Astrocyte of the cerebellum (primary cell): ENCODE results near the gene NARS2.

ENCODE experiments used
- DNase-seq: peaks from one replicate; pipeline ENCODE4 v3.0.0-alpha.2; 2011; ENCODE audit warnings: low read depth
- H3K4me3 ChIP-seq: 2 replicates; pipeline ENCODE4 v1.5.1; 2011; ENCODE audit warnings: mild to moderate bottlenecking, low read depth, low read length, moderate library complexity
- CTCF ChIP-seq: IDR thresholded peaks from 2 replicates; pipeline ENCODE4 v1.5.1; 2012; ENCODE audit warnings: low read length, low read depth, moderate library complexity, mild to moderate bottlenecking; ENCODE audit errors: missing control alignments
- in situ Hi-C: cut with HindIII; loops from 2 replicates; pipeline ENCODE4 v1.10.0; 2017; ENCODE audit warnings: low sequenced_read_pairs

The NARS2 gene

GRCh38 chr11:78576549-78577097 is 2.0 kb upstream of the NARS2 start:
- H3K4me3 ChIP-seq: no peak overlapping the region
- in situ Hi-C loops: no loop called here
- no peak for TF ChIP-seq CTCF
- DNase-seq: no peak

GRCh38 chr11:78575478-78575877 is 814 bp upstream of the NARS2 start:
- DNase-seq: no peak
- in situ Hi-C loops: no loop called here
- TF ChIP-seq CTCF: no peak
- peak overlapping the region; percentile 80 for H3K4me3 ChIP-seq

- DNase-seq: no peak
- in situ Hi-C loops: no loop called here
These were observed 983 bp downstream of the NARS2 start for GRCh38 chr11:78573681-78574080.

GRCh38 chr11:78573271-78573670 is 1.4 kb downstream of the NARS2 start:
- in situ Hi-C loops: no loop called here
- TF ChIP-seq CTCF: no peak
- peak overlapping the region; percentile 80 for H3K4me3 ChIP-seq
- no peak for DNase-seq

More at GRCh38 chr11:78573681-78574080, 983 bp downstream of the NARS2 start:
- no peak for TF ChIP-seq CTCF
- peak overlapping the region; percentile 80 for H3K4me3 ChIP-seq

GRCh38 chr11:78572394-78572793 is 2.3 kb downstream of the NARS2 start:
- in situ Hi-C loops: no loop called here
- no peak for TF ChIP-seq CTCF

GRCh38 chr11:78570031-78570430 is 4.6 kb downstream of the NARS2 start:
- in situ Hi-C loops: no loop called here
- TF ChIP-seq CTCF: no peak
- no peak overlapping the region for H3K4me3 ChIP-seq
- no peak for DNase-seq

More at GRCh38 chr11:78572394-78572793, 2.3 kb downstream of the NARS2 start:
- no peak for DNase-seq
- no peak overlapping the region for H3K4me3 ChIP-seq

GRCh38 chr11:78567209-78567608 is 7.5 kb downstream of the NARS2 start:
- no peak overlapping the region for H3K4me3 ChIP-seq
- DNase-seq: peak; percentile 74
- in situ Hi-C loops: no loop called here
- no peak for TF ChIP-seq CTCF
